Measurements from ENCODE around the gene CSNK1E.

GRCh38 chr22:38290347-38290746 lies 26.9 kb downstream of the CSNK1E start:
- no peak for TF ChIP-seq CTCF (IDR thresholded peaks at IDR 0.05; ENCODE audit: insufficient read depth, low read length, poor library complexity, severe bottlenecking)
- TF ChIP-seq EZH2phosphoT487 (conservative IDR thresholded peaks at IDR 0.05; ENCODE audit: low read length), result no peak
